ENCODE data around the gene UNC119.
"Not testable (repeated sequence)": the region's sequence is repeated elsewhere in the genome, so short reads cannot be mapped to it uniquely, and the experiment has no call there.

Gene UNC119

GRCh38 chr17:28526381-28526780 is 26.0 kb downstream of the UNC119 start:
- Histone ChIP-seq H3K27ac (no peak overlapping the region), H3K4me3 (no peak overlapping the region), H3K9me3 (ENCODE audit: low read depth, low read length) (no peaks in the 10 kb centered on the region), H3K9ac (ENCODE audit: insufficient read length) (no peak overlapping the region), H3K36me3 (ENCODE audit: insufficient read depth, low read length) (no peaks in the 10 kb centered on the region)
- DNase-seq (ENCODE audit: low read depth, low spot score) = no peak
- no peak for TF ChIP-seq FOXP2 (optimal IDR thresholded peaks at IDR 0.05; ENCODE audit: control extremely low read depth, extremely low read length, insufficient read depth)

- Histone ChIP-seq H3K36me3 (ENCODE audit: insufficient read depth, low read length) (no peaks in the 10 kb centered on the region), H3K27ac (no peak overlapping the region), H3K9ac (ENCODE audit: insufficient read length) (no peak overlapping the region), H3K9me3 (ENCODE audit: low read depth, low read length) (no peaks in the 10 kb centered on the region), H3K4me3 (no peak overlapping the region)
- DNase-seq (ENCODE audit: low read depth, low spot score) = no peak
- TF ChIP-seq POLR2AphosphoS5 (IDR thresholded peaks at IDR 0.05; ENCODE audit: borderline replicate concordance, low read depth, low read length) = no peak
- no peak for TF ChIP-seq FOXP2 (optimal IDR thresholded peaks at IDR 0.05; ENCODE audit: control extremely low read depth, extremely low read length, insufficient read depth)
- TF ChIP-seq EZH2 (IDR thresholded peaks at IDR 0.05) = no peak
These were observed 27.7 kb downstream of the UNC119 start for GRCh38 chr17:28524476-28525424.

- DNase-seq (ENCODE audit: low read depth, low spot score) = no peak
- no peak overlapping the region for H3K9ac ChIP-seq (ENCODE audit: insufficient read length)
- no peak for TF ChIP-seq EZH2 (IDR thresholded peaks at IDR 0.05)
- no peak for TF ChIP-seq FOXP2 (optimal IDR thresholded peaks at IDR 0.05; ENCODE audit: control extremely low read depth, extremely low read length, insufficient read depth)
- no peak for TF ChIP-seq POLR2AphosphoS5 (IDR thresholded peaks at IDR 0.05; ENCODE audit: borderline replicate concordance, low read depth, low read length)
These were observed 28.5 kb downstream of the UNC119 start for GRCh38 chr17:28523876-28524275.

GRCh38 chr17:28523186-28523585 is 29.2 kb downstream of the UNC119 start:
- Histone ChIP-seq H3K9me3 (ENCODE audit: low read depth, low read length) (no peaks in the 10 kb centered on the region), H3K4me3 (no peak overlapping the region), H3K36me3 (ENCODE audit: insufficient read depth, low read length) (no peaks in the 10 kb centered on the region), H3K27ac (no peak overlapping the region), H3K9ac (ENCODE audit: insufficient read length) (no peak overlapping the region)
- TF ChIP-seq POLR2AphosphoS5 (IDR thresholded peaks at IDR 0.05; ENCODE audit: borderline replicate concordance, low read depth, low read length) = no peak
- no peak for TF ChIP-seq EZH2 (IDR thresholded peaks at IDR 0.05)
- TF ChIP-seq FOXP2 (optimal IDR thresholded peaks at IDR 0.05; ENCODE audit: control extremely low read depth, extremely low read length, insufficient read depth) = no peak
- DNase-seq (ENCODE audit: low read depth, low spot score) = no peak

More at GRCh38 chr17:28523876-28524275, 28.5 kb downstream of the UNC119 start:
- H3K9me3 ChIP-seq (ENCODE audit: low read depth, low read length) = no peaks in the 10 kb centered on the region
- H3K4me3 ChIP-seq = no peak overlapping the region
- no peaks in the 10 kb centered on the region for H3K36me3 ChIP-seq (ENCODE audit: insufficient read depth, low read length)
- no peak overlapping the region for H3K27ac ChIP-seq

GRCh38 chr17:28522281-28522680 is 30.1 kb downstream of the UNC119 start:
- DNase-seq (ENCODE audit: low read depth, low spot score); H3K36me3 ChIP-seq (ENCODE audit: insufficient read depth, low read length); H3K27ac ChIP-seq; H3K9me3 ChIP-seq (ENCODE audit: low read depth, low read length); H3K4me3 ChIP-seq; H3K9ac ChIP-seq (ENCODE audit: insufficient read length): not testable (repeated sequence)

- Histone ChIP-seq H3K36me3 (ENCODE audit: insufficient read depth, low read length) (no peaks in the 10 kb centered on the region), H3K4me3 (no peak overlapping the region), H3K9me3 (ENCODE audit: low read depth, low read length) (no peaks in the 10 kb centered on the region), H3K27ac (no peak overlapping the region), H3K9ac (ENCODE audit: insufficient read length) (no peak overlapping the region)
- TF ChIP-seq EZH2 (IDR thresholded peaks at IDR 0.05) = no peak
- no peak for TF ChIP-seq POLR2AphosphoS5 (IDR thresholded peaks at IDR 0.05; ENCODE audit: borderline replicate concordance, low read depth, low read length)
- no peak for TF ChIP-seq FOXP2 (optimal IDR thresholded peaks at IDR 0.05; ENCODE audit: control extremely low read depth, extremely low read length, insufficient read depth)
- DNase-seq (ENCODE audit: low read depth, low spot score) = no peak
These were observed 30.9 kb downstream of the UNC119 start for GRCh38 chr17:28521311-28522085.

GRCh38 chr17:28520687-28521086 is 31.7 kb downstream of the UNC119 start:
- no peak overlapping the region for H3K4me3 ChIP-seq
- H3K36me3 ChIP-seq (ENCODE audit: insufficient read depth, low read length) = no peaks in the 10 kb centered on the region
- TF ChIP-seq FOXP2 (optimal IDR thresholded peaks at IDR 0.05; ENCODE audit: control extremely low read depth, extremely low read length, insufficient read depth) (no peak), EZH2 (IDR thresholded peaks at IDR 0.05) (no peak), POLR2AphosphoS5 (IDR thresholded peaks at IDR 0.05; ENCODE audit: borderline replicate concordance, low read depth, low read length) (no peak)
- no peaks in the 10 kb centered on the region for H3K9me3 ChIP-seq (ENCODE audit: low read depth, low read length)
- no peak overlapping the region for H3K9ac ChIP-seq (ENCODE audit: insufficient read length)
- no peak for DNase-seq (ENCODE audit: low read depth, low spot score)
- H3K27ac ChIP-seq = no peak overlapping the region

- DNase-seq (ENCODE audit: low read depth, low spot score) = no peak
- no peak overlapping the region for H3K9ac ChIP-seq (ENCODE audit: insufficient read length)
- no peak for TF ChIP-seq EZH2 (IDR thresholded peaks at IDR 0.05)
- no peak for TF ChIP-seq POLR2AphosphoS5 (IDR thresholded peaks at IDR 0.05; ENCODE audit: borderline replicate concordance, low read depth, low read length)
- TF ChIP-seq FOXP2 (optimal IDR thresholded peaks at IDR 0.05; ENCODE audit: control extremely low read depth, extremely low read length, insufficient read depth) = no peak
These were observed 33.2 kb downstream of the UNC119 start for GRCh38 chr17:28519236-28519635.

More at GRCh38 chr17:28519236-28519635, 33.2 kb downstream of the UNC119 start:
- H3K9me3 ChIP-seq (ENCODE audit: low read depth, low read length) = no peaks in the 10 kb centered on the region
- H3K27ac ChIP-seq = no peak overlapping the region
- no peaks in the 10 kb centered on the region for H3K36me3 ChIP-seq (ENCODE audit: insufficient read depth, low read length)
- H3K4me3 ChIP-seq = no peak overlapping the region

All from SK-N-MC (cell line).